ENCODE measurements around the gene PEA15.

Gene PEA15

DNA sequence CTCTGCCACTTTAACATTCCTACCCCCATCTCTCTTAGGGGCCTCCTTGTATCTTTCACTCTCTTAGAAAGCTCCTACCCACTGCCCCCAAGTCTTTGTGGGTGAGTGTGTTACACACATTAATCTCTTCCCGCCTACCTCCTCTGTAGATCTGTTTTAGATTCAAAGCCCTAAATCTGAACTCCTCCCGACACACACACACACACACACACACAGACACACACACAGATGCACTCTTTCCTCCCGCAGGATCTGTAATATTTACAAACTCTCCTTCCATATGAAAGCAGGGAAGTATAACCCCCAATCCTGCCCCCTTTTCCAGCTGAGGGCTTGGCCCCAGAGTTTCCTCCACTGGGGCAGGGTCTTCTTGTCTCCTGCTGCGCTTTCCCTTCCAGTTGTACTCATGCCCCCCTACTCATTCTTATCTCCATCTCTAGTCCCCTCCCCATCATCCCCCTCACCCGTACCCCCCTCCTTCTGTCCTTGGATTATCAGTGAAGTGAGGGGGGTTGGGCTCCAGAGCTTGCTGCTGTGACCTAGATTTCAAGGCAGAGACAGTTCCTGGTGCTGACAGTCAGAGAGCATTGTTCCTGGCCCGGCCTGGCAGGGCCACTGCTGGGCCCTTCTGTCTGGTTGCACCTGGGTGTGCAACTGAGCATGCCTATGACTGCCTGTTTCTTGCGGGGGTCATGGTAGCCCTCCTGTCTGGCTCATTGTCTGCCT, 4.3 kb downstream of the PEA15 start:
- DNase-seq = no peak

DNA sequence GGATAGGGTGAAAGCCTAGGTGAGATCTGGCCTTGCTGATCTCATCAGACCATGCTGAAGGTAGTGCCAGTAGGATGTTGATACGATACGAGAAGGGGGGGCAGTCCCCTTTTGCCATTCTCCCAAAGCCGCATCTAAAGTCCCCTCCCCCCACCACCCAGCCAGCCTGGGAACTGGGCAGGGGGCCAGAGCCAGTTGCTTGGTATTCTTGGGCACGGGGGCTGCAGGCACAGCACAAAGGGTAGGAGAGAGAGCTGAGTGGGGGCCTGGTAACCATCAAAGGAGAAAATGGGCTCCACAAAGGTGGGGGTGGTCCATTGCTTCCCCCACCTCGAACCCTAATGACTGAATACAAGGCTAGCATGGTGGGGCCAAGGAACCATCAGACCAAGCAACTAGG, 5.4 kb downstream of the PEA15 start:
- DNase-seq = no peak

DNA sequence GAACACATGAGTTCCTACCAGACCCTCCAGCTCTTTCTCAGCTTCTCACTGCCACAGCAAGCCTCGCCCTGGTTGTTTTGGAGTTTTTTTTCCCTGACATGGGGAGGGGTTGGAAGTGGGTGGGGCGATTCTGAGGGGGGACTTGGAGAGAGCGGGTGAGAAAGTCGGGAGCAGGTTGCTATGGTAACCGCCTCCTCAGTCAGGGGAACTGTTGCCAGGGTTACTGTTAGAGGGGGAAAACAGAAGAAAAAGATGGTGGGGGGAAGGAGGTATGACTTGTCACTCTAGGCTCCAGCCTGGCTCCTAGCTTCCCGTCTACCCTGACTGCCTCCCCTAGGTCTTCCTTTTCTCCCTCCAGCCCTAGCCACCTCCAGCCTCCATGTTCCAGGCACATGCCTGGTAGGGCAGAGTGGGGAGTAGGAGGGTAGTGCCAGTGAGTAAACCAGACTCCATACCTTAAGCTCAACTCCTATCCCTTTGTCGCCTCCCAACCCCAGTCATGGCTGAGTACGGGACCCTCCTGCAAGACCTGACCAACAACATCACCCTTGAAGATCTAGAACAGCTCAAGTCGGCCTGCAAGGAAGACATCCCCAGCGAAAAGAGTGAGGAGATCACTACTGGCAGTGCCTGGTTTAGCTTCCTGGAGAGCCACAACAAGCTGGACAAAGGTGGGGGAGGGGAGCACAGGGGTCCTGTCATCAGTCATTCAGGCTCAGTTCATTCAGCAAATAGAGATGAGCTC, 6.0 kb downstream of the PEA15 start:
- DNase-seq = no peak

DNA sequence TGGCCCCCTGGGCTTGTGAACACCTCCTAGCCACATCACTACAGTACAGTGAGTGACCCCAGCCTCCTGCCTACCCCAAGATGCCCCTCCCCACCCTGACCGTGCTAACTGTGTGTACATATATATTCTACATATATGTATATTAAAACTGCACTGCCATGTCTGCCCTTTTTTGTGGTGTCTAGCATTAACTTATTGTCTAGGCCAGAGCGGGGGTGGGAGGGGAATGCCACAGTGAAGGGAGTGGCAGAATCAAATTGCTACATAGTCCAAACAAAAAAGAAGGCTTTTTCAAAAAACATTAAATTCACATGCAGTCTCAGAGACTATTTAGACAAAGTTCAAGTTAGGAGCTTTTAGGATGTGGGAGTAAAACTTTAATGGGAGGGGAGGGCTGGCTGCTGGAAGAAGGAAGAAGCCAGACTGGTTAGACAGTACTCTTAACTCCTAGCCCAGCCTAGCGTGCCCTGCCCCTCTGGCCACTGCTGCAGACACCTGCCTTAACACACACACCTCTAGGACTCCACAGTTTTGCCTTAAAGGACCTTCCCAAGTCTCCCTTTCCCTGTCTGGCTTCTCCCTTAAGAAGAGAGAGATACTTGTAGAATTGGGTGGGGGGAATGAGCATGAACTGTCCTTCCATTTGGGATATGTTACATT, 9.4 kb downstream of the PEA15 start:
- no peak for DNase-seq

DNA sequence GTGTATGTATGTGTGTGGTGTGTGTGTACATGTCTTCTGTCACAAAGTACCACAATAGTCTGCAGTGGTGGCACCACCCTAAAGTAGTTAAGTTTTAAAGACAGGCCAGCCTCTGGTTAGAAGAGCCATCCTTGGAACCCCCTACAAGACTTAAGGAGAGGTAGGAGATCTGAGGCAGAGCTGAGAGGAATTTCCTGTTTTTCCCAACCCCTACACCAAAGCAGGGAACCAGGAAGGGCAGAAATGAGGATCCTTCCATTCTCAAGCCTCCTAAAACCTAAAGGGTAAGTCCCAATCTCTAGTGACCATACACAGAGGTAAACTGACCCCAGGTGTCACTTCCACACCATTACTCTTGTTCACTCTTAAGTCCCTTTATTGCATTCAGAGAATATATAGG, 11.1 kb downstream of the PEA15 start:
- no peak for DNase-seq

DNA sequence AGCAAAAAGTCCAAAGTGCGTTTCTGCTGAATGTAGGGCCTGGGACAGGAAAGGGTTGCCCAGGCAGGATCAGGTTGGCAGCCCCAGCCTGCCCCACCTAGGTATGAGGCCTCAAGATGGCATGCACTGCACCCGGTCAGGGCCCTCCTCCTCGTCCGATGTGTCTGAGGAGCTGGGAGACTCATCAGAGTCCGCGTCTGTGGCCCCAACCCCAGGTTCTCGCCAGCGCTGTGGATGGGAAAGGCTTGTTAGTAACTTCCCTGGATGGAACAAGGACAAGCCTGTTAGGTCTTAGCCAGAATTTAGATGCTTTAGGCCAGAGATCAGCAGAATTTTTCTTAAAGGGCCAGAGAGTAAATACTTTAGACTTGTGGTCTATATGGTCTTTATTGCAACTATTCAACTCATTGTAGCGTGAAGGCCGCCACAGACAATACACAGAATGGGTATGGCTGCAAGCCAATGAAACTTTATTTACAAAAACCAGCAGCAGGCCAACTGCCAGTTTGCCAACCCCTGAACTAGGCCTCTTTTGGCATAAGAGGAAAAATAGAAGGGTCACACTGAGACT, 12.4 kb downstream of the PEA15 start:
- no peak for DNase-seq

DNA sequence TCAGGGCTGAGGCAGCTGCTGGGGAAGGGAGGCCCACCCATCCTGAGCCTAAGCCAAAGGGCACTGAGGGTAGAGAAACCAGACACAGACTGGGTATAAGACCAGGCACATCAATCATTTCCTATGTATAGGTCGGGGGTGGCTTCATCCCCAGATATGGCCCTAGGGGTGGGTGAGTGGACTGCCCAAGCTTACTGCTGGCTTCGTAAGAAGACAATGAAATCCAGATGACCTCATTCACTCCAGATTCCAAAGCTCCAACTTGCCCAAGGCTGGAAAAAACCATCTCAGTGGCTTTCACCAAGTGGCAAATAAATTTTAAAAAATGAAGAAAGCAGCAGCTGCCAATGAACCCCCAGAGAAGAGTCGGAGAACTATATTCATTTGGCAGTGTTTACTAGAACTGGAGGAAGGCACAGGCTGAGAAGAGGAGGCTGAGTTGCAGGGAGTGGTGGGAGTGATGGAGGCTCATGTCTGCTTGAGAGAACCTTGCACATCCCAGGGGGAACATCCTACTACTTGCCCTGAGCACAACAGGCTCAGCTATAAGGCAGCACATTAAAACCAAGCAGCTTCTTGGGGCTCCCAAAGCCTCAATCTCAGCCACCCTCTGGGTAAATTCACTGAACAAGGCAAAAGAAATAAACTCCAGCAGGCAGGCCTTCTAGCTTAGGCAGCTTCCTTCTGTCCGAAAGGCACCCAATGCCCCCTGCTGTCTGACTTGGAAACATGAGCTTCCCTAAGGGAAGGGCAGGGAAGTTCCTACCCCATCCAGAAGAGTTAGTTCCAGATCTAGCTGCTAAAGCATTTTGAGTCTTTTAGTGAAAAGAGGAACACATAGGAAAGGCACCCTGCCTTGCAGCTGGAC, 14.1 kb downstream of the PEA15 start:
- no peak for DNase-seq

DNA sequence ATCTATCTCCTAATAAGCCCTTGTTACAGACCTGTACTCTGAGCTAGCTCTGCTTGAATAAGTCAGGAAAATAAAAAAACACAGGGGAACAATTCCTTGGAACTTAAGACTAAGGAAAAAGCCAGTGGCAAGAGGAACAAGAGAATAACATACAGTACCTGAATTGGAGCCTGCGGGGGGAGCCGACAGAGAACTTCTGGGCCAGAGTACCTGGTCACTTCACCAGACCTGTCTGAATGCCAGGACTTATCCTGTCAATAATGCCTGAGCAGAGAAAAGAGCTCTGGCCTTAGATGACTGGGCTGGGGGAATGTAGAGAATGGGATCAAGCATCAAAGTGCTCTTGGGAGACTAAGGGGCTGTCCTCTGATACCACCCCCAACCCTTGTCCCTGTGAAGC, 15.1 kb downstream of the PEA15 start:
- DNase-seq = no peak

DNA sequence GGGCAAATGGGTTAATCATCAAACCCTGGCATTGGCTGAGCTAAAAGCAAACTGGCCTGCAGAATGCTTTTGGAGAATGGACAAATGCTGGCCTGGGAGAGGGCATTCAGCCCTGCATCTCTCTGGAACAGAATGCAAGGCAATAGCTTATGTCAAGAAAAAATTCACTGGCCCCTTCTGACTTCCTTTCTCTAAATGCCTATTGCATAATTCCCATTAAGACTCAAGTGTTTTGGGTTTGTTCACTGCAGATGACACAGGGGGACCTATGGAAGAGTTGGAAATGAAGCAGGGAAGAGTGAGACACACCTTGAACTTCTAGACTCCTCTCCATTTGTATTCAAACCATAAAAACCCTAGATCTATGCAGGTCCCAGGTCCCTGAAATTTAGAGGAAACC, 15.9 kb downstream of the PEA15 start:
- DNase-seq = no peak

DNA sequence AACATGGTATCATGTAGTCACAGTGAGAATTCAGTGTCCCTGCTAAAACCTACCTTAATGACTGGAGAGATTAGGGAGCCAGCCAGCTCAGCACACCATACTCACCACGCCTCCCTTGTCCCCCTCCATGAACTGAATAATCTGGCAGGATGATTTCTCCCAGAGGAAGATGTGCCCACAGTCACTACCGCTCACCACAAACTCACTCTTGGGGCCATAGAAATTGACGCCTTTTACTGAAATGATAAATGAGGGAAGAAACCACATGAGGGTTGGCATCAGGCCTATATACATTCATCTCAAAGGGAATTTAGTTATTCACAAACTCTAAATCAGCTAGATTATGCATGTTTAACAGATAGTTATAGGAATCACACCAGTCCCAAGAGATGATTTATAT, 17.4 kb downstream of the PEA15 start:
- no peak for DNase-seq

DNA sequence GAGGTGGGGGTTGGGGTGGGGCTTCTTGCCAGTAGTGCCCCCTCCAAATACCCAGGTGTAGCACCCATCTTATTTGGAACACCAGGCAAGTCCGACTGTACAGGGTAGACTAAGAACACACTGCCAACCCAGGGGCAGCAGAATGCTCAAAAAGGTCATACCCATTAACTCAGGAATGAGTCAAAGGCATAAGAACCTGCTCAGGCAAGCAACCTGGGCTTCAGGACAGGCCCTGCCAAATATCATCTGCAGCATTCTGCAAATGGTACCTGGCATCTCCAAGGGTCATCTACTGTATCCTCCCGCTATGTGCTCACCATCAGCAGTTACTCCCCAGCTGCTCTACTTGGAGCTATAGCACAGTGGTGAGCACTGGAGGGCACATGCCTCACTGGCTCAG, 19.4 kb downstream of the PEA15 start:
- DNase-seq = no peak

DNA sequence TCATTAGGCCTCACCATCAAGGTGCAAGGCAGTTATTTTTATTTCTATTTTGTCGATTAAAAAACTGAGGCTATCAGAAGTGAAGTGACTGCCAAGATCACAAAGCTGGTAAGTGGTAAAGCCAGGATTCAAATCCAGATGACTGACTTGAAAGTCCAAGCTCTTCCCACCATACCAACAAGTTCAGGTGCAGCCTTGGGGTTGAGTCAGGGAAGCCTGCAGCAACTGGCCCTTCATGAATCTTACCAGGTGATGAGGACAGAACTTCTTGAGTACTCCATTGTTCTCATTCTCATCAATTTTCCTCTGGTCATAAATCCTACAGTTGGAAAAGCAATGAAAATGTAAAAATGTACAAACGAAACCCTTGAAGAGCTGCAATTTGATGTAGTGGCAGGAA, 20.2 kb downstream of the PEA15 start:
- DNase-seq = no peak

DNA sequence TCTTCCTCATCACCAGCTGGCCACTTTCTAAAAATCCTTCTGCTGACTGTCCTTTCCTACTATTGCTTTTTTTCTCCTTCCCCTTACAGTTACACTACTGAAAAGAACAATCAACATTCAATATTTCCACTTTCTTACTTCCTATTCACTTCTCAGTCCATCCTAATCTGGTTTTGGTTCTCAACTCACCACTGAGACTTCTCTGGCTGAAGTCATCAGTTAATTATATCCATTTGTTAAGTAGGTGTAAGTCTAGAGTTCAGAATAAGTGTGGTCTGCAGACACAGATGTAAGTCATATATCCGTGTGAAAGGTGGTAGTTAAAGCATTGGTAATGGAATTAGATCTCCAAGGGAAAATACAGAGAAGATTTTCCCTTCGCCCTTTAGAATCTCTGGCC, 21.4 kb downstream of the PEA15 start:
- no peak for DNase-seq

DNA sequence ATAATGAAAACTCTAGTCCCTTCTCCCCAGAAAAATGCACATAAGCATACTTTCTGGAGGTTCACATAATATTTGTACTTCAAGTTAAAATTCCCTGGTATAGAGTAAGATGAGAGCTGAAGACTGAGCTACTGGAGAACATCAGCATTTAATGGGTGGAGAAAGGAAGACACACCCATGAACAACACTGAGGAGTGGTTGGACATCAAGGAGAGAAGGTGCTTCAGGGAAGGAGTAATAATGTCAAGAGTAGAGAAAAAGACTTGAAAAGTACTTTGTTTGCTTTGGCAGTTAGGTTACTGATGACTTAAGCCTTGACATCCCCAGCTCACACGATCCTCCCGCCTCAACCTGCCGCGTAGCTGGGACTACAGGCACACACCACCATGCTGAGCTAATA, 21.9 kb downstream of the PEA15 start:
- DNase-seq = no peak

DNA sequence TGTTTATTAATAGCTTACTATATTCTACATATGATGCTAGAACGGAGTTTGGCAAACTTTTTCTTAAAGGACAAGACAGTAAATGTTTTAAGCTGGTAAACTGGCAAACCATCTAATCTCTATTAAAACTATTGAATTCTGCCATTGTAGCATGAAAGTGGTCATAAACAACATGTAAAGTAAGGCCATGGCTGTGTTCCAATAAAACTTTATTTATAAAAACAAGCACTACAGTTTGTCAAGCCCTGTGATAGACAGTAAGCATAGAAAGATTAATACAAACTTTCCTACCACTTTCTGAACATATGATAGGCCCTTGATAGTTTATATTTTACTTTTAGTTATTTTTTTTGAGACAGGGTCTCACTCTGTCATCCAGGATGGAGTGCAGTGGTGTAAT, 22.4 kb downstream of the PEA15 start:
- no peak for DNase-seq

DNA sequence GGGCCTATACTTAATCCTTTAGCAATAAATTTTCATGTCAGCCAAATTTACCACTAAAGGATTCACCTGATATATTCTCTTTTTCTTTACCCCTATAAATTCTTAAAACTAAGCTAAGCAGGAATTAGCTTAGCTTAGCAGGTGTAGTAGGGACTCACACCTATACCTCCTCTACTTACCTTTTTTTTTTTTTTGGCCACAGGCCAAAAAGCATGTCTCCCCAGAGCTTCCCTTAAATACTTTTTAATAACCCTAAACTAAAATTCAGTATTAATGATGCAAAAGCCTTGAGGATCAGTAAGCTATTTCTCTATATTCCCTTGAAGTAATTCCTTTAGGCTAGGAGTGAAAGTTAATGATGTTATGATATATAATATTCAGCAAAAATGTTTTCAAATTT, 23.2 kb downstream of the PEA15 start:
- DNase-seq = no peak

DNA sequence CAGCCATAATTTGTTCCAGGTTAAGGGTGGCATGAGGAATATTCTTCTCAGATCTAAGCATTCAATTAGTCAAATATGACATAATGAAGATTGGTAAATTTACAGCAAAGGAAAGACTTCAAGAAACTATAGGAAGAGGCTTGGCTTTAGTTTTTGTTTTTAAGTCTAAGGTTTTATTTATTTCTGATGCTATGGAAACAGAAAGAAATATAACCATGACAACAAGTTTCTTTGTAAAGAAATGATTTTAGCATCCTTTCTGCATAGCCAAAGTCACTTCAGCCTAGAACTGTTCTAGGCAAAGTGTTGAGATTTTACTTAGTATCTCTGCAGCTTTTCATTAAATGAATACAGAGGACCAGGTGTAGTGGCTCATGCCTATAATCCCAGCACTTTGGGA, 27.7 kb downstream of the PEA15 start:
- DNase-seq = no peak

DNA sequence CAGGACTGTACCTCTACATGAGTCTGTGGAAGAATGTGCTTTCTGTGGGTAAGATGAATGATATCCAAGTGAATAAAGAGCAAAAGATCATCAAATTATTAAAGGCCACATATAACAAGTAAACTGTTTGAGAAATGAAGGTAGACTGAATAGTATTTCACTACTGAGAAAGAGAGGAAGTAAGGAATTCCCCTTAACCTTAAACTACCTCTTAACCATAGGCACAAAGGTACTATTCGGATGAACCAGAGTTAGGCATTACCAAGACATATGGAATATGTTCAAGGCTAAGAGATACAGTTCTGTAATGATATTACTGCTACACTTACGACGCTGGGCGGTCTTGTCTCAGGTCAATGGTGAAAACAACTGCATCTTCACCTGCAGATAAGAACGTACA, 31.6 kb downstream of the PEA15 start:
- DNase-seq = no peak

DNA sequence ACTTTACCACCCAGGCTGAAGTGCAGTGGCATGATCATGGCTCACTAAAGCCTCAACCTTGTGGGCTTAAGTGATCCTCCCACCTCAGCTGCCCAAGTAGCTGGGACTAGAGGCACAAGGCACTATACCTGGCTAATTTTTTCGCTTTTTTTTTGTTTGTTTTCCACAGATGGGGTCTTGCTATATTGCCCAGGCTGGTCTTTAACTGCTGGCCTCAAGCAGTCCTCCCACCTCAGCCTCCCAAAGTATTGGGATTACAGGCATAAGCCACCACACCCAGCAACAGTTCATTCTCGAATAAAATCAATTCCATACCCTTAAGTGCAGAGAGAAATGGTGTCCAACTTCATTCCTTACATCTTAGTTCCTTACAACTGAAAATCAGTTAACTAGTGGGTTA, 32.4 kb downstream of the PEA15 start:
- DNase-seq = no peak

DNA sequence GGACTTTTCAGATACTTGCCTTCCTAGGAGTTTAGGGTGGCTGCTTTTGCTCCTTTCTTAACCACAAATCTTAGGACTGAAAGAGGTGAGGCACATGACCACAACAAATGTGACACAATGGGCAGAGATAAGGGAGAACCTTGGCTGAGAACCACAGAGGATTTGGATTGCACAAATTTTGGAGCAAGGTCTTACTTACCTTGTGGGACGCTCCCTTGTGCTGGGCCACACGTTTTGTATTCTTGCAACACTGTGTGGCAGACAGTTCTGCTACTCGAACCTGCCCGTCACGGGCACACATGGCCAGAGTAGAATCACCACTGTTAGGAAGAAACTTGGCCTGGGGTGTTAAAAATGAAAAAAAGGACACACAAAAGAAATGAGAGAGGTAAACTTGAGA, 33.2 kb downstream of the PEA15 start:
- no peak for DNase-seq

DNA sequence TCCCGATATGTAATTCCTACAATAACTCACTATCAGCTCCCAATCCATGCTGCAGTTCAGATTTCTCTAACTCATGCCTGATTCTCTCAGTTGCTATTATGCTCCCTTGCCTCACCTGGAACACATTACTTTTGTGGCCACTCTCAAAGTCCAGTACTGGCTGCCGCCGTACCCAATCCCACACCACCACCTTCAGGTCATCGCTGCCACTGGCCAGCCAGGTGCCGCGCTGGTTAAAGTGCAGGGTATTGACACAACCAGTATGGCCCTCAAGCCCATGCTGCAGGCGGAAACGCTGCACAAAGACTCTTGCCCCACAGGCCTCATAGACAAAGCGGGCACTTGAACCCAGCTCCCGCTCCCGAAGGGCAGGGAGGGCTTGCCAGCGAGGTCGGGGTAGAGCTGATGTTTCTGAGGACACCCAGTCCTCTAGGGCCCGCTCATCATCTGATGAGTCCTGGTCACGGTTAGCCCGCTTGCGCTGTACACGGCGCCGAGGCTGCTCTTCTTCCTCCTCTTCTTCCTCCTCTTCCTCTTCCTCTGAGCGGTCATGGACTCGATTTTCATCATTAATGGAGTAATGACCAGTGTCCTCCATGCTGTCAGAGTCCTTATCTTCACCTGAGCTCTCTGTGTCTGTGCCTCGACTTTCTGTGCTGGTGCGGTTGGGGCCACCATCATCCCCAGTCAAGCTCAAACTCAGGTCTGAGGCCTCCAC, 34.6 kb downstream of the PEA15 start:
- no peak for DNase-seq

DNA sequence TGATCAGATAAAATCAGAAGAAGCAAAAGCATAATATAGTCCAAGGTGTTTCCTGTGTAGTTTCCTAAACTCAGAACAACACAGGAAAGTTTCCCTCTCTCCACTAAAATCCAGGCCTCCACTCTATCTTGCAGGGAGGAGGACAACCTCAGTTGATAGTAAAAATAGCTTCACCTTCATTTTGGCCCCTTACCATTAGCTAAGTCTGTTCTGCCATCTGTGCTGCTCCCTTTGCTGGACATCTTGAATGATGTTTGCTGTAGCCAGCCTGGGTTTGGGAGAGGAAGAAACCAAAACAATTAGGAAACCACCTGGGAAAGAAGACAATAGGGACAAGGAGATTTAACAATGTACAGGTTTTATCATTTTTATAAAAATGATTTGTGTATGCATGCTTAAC, 38.6 kb downstream of the PEA15 start:
- no peak for DNase-seq
